H1 (cell line): ENCODE measurements around the gene NENF. TPM values are rescaled to one million over a fixed set of nuclear protein-coding genes. Genes with fewer than 3 reads are reported as not detected.

ENCODE experiments used
- CTCF ChIA-PET: fragments of 300-600 bp; sonication (Branson Sonifier 250); formaldehyde crosslinking; loops from one replicate; lab custom pipeline; 2021; ENCODE audit not compliant: partially characterized antibody; lab: Charles Lee
- POLR2A ChIA-PET: fragments of 300-600 bp; sonication (Branson Sonifier 250); formaldehyde crosslinking; loops from one replicate; lab custom pipeline; 2021; ENCODE audit warnings: inconsistent platforms; ENCODE audit not compliant: partially characterized antibody; lab: Charles Lee
- DNase-seq, 2 experiments: peaks; one replicate each; pipeline versions ENCODE4 v3.0.0 to v3.0.0-alpha.2; 2010 to 2022; ENCODE audit warnings: low spot score in 2 of 2, low read depth in 1 of 2, mixed read lengths in 1 of 2
- FAIRE-seq: peaks from 2 replicates; lab custom pipeline; 2011; peaks lifted over from hg19 to GRCh38; lab: Jason Lieb, UNC
- H2AFZ ChIP-seq: 2 replicates; pipeline ENCODE4 v1.8.1; 2012; ENCODE audit warnings: low read length, inconsistent platforms
- H2AK5ac ChIP-seq: 2 replicates; pipeline ENCODE4 v1.6.1; 2013; ENCODE audit warnings: low read depth, low read length
- H2BK120ac ChIP-seq: replicated peaks from 2 replicates; pipeline ENCODE3; 2013; ENCODE audit warnings: low read depth, low read length, inconsistent platforms
- H2BK12ac ChIP-seq: 2 replicates; pipeline ENCODE4 v1.6.1; 2013; ENCODE audit warnings: low read depth, low read length
- H2BK15ac ChIP-seq: 2 replicates; pipeline ENCODE4 v1.6.1; 2013; ENCODE audit warnings: low read length
- H2BK20ac ChIP-seq: 2 replicates; pipeline ENCODE4 v1.6.1; 2013; ENCODE audit warnings: low read length
- H2BK5ac ChIP-seq: 2 replicates; pipeline ENCODE4 v1.6.1; 2013; ENCODE audit warnings: low read depth, low read length
- H3K14ac ChIP-seq: 2 replicates; pipeline ENCODE4 v1.6.1; 2013; ENCODE audit warnings: inconsistent platforms; ENCODE audit not compliant: insufficient read length
- H3K18ac ChIP-seq: 2 replicates; pipeline ENCODE4 v1.6.1; 2013; ENCODE audit warnings: low read length; ENCODE audit errors: extremely low read depth
- H3K23ac ChIP-seq: 2 replicates; pipeline ENCODE4 v1.6.1; 2013; ENCODE audit warnings: inconsistent platforms; ENCODE audit not compliant: insufficient read length
- H3K23me2 ChIP-seq: 2 replicates; pipeline ENCODE4 v1.6.1; 2013; ENCODE audit warnings: low read depth, low read length
- H3K27ac ChIP-seq: 2 replicates; pipeline ENCODE4 v1.6.1; 2011; ENCODE audit warnings: low read depth, low read length, inconsistent platforms
- H3K27me3 ChIP-seq, 4 experiments: replicated peaks in 1 of 4; 1 replicate in 1 of 4; 2 replicates in 3 of 4; pipeline versions ENCODE4 v1.6.1 to v1.8.1; 2011 to 2013; ENCODE audit warnings: low read length in 3 of 4, mild to moderate bottlenecking in 3 of 4, inconsistent platforms in 2 of 4, mixed read lengths in 2 of 4, moderate library complexity in 1 of 4; ENCODE audit not compliant: control insufficient read depth in 3 of 4, insufficient read depth in 3 of 4; ENCODE audit errors: extremely low read depth in 1 of 4
- H3K36me3 ChIP-seq, 4 experiments: 2 replicates each; pipeline versions ENCODE4 v1.6.1 to v1.8.1; 2011 to 2013; ENCODE audit warnings: mild to moderate bottlenecking in 4 of 4, low read length in 3 of 4, moderate library complexity in 2 of 4, control low read depth in 1 of 4, inconsistent platforms in 1 of 4; ENCODE audit not compliant: insufficient read depth in 4 of 4, control insufficient read depth in 2 of 4
- H3K4ac ChIP-seq: replicated peaks from 2 replicates; pipeline ENCODE3; 2013; ENCODE audit warnings: low read length, low read depth, mixed read lengths, inconsistent platforms; ENCODE audit not compliant: insufficient read length
- H3K4me1 ChIP-seq, 4 experiments: replicated peaks in 1 of 4; 1 replicate in 1 of 4; 2 replicates in 3 of 4; pipeline versions ENCODE4 v1.6.1 to v1.8.1; 2011 to 2013; ENCODE audit warnings: low read length in 3 of 4, inconsistent platforms in 2 of 4, mixed read lengths in 1 of 4; ENCODE audit not compliant: insufficient read depth in 4 of 4, control insufficient read depth in 3 of 4
- H3K4me2 ChIP-seq, 2 experiments: 2 replicates each; pipeline versions ENCODE4 v1.6.1 to v1.8.1; 2011 to 2013; ENCODE audit warnings: low read depth in 2 of 2, low read length in 2 of 2, control low read depth in 1 of 2, inconsistent platforms in 1 of 2, mild to moderate bottlenecking in 1 of 2; ENCODE audit not compliant: insufficient read depth in 1 of 2
- H3K4me3 ChIP-seq, 4 experiments: fragments of 200-600, 300-600 bp in 1 of 4; sonication (generic), shearing (Covaris generic), sonication (Bioruptor Twin) in 1 of 4; 2 replicates each; pipeline versions ENCODE4 v1.5.1 to v1.8.1; 2011 to 2016; ENCODE audit warnings: low read length in 4 of 4, low read depth in 3 of 4, control low read depth in 2 of 4, inconsistent platforms in 2 of 4, mild to moderate bottlenecking in 2 of 4, mixed read lengths in 1 of 4, moderate library complexity in 1 of 4; ENCODE audit not compliant: insufficient read depth in 2 of 4; ENCODE audit errors: extremely low read depth in 1 of 4
- H3K56ac ChIP-seq: replicated peaks from 2 replicates; pipeline ENCODE3; 2013; ENCODE audit warnings: low read depth, mild to moderate bottlenecking, mixed read lengths, low read length, inconsistent platforms; ENCODE audit not compliant: insufficient read length
- H3K79me1 ChIP-seq: 2 replicates; pipeline ENCODE4 v1.6.1; 2013; ENCODE audit warnings: low read depth, low read length, control low read depth
- H3K79me2 ChIP-seq, 2 experiments: 2 replicates each; pipeline versions ENCODE4 v1.6.1 to v1.8.1; 2012 to 2013; ENCODE audit warnings: low read length in 2 of 2, mild to moderate bottlenecking in 2 of 2, inconsistent platforms in 1 of 2; ENCODE audit not compliant: insufficient read depth in 2 of 2, control insufficient read depth in 1 of 2
- H3K9ac ChIP-seq, 4 experiments: replicated peaks in 1 of 4; 1 replicate in 1 of 4; 2 replicates in 3 of 4; pipeline versions ENCODE4 v1.6.1 to v1.8.1; 2011 to 2013; ENCODE audit warnings: low read depth in 3 of 4, low read length in 3 of 4, control low read depth in 2 of 4, mild to moderate bottlenecking in 2 of 4, moderate library complexity in 2 of 4, inconsistent platforms in 1 of 4; ENCODE audit errors: extremely low read depth in 1 of 4
- H3K9me3 ChIP-seq, 2 experiments: 2 replicates each; pipeline versions ENCODE4 v1.6.1 to v1.8.1; 2012 to 2013; ENCODE audit warnings: mild to moderate bottlenecking in 2 of 2, moderate library complexity in 2 of 2, control low read depth in 1 of 2, inconsistent platforms in 1 of 2, low read depth in 1 of 2, low read length in 1 of 2, mixed read lengths in 1 of 2; ENCODE audit not compliant: insufficient read depth in 2 of 2
- H4K20me1 ChIP-seq, 2 experiments: replicated peaks in 1 of 2; 2 replicates each; pipeline versions ENCODE3 to v1.8.1; 2011 to 2013; ENCODE audit warnings: inconsistent platforms in 2 of 2, low read length in 2 of 2, mild to moderate bottlenecking in 1 of 2; ENCODE audit not compliant: insufficient read depth in 2 of 2, control insufficient read depth in 1 of 2
- H4K5ac ChIP-seq: 2 replicates; pipeline ENCODE4 v1.6.1; 2013; ENCODE audit warnings: low read length, low read depth, mixed read lengths, inconsistent platforms; ENCODE audit not compliant: insufficient read length
- H4K8ac ChIP-seq: 2 replicates; pipeline ENCODE4 v1.8.0; 2013; ENCODE audit warnings: mild to moderate bottlenecking, moderate library complexity, low read length, inconsistent platforms; ENCODE audit not compliant: insufficient read depth; ENCODE audit errors: extremely low read depth
- H4K91ac ChIP-seq: replicated peaks from 2 replicates; pipeline ENCODE3; 2013; ENCODE audit warnings: low read length, mixed read lengths, inconsistent platforms; ENCODE audit not compliant: insufficient read length
- ATF3 ChIP-seq: IDR thresholded peaks from 2 replicates; pipeline ENCODE4 v1.6.1; 2011; ENCODE audit warnings: low read depth, mild to moderate bottlenecking, low read length; ENCODE audit not compliant: insufficient read depth
- CBX8 ChIP-seq: fragments of 300-800, 300-1000 bp; sonication (generic); IDR thresholded peaks from 2 replicates; pipeline ENCODE4 v1.7.1; 2016; ENCODE audit warnings: low read depth, low read length, borderline replicate concordance
- JUN ChIP-seq: IDR thresholded peaks from 2 replicates; pipeline ENCODE4 v1.6.1; 2011; ENCODE audit warnings: low read depth, mild to moderate bottlenecking, improper control_type of control experiment, low read length
- KDM4A ChIP-seq: IDR thresholded peaks from one replicate; pipeline ENCODE4 v1.7.1; 2012; ENCODE audit warnings: low read depth, mild to moderate bottlenecking, moderate library complexity, low read length, inconsistent platforms; ENCODE audit not compliant: severe bottlenecking
- MAFK ChIP-seq: IDR thresholded peaks from 2 replicates; pipeline ENCODE4 v1.6.1; 2012; ENCODE audit warnings: low read depth, mild to moderate bottlenecking, improper control_type of control experiment, low read length
- SAP30 ChIP-seq: fragments of 300-600 bp; sonication (generic); IDR thresholded peaks from 2 replicates; pipeline ENCODE4 v1.7.1; 2012; ENCODE audit warnings: low read length, moderate library complexity, mild to moderate bottlenecking, inconsistent platforms; ENCODE audit not compliant: insufficient read depth, insufficient replicate concordance
- TCF12 ChIP-seq: IDR thresholded peaks from 2 replicates; pipeline ENCODE4 v1.6.1; 2011; ENCODE audit warnings: low read depth, mild to moderate bottlenecking, low read length
- TEAD4 ChIP-seq: IDR thresholded peaks from 2 replicates; pipeline ENCODE4 v1.6.1; 2012; ENCODE audit warnings: low read depth, low read length, inconsistent platforms, mixed read lengths
- WGBS, 2 experiments: shearing (Covaris generic) in 1 of 2; methylation state at CpG; one replicate each; pipeline versions ENCODE4 v1.1.6 to v1.1.7; 2013 to 2015; ENCODE audit warnings: low lambda C conversion rate in 2 of 2, mixed read lengths in 2 of 2, inconsistent platforms in 1 of 2, low coverage in 1 of 2, missing lambda C conversion rate in 1 of 2; ENCODE audit not compliant: insufficient replicate concordance in 2 of 2, insufficient coverage in 1 of 2, insufficient read length in 1 of 2; ENCODE audit errors: extremely low coverage in 1 of 2, missing lambda C conversion rate in 1 of 2; 5-methylcytosine and 5-hydroxymethylcytosine counted together
- polyA plus RNA-seq, 7 experiments: library from polyadenylated mRNA; depleted of rRNA in 3 of 7; stranded (reverse) in 5 of 7; unstranded in 2 of 7; fragments of >200 nt in 5 of 7; fragments of 200-250 nt in 2 of 7; gene quantifications; 1 replicate in 5 of 7; 2 replicates in 1 of 7; 4 replicates in 1 of 7; pipeline versions ENCODE4 v1.2.1 to v1.2.3, GENCODE V29; 2011 to 2013; ENCODE audit warnings: missing spikeins in 2 of 7, mixed read lengths in 2 of 7
- total RNA-seq: library from RNA; stranded (reverse); fragmentation: NEBNext Ultra II Directional; extraction: Animal tissue kit (Norgen Biotek cat#: 25700); gene quantifications from 2 replicates; pipeline ENCODE4 v1.2.1, GENCODE V29; 2021
- TF ChIP-seq, protein P1 (sequence below): IDR thresholded peaks from 2 replicates; pipeline ENCODE4 v1.6.1; 2012; ENCODE audit warnings: low read length, inconsistent platforms
- TF ChIP-seq, protein P2 (sequence below): IDR thresholded peaks from 2 replicates; pipeline ENCODE4 v1.6.1; 2012; ENCODE audit warnings: inconsistent platforms

NENF gene
- total and polyA plus RNA-seq, 2 of the 8 experiments (the other 6 are each of a cell fraction or from before 2014, with no cell fraction given) = 27.0 to 28.0 TPM

GRCh38 chr1:212430416-212430815, 2.3 kb upstream of the NENF start:
- H2BK5ac ChIP-seq = no peak overlapping the region
- no peaks in the 10 kb centered on the region for H3K9me3 ChIP-seq
- H3K14ac ChIP-seq = no peak overlapping the region
- H4K91ac ChIP-seq = no peak overlapping the region
- WGBS, 2 experiments = 86% methylated on average over 2 of the region's 2 CpGs; no CpG with 5 or more reads in 1 of the 2 experiments
- H3K4me3 ChIP-seq = no peak overlapping the region
- TF ChIP-seq JUN = no peak
- TF ChIP-seq, protein P1, sequence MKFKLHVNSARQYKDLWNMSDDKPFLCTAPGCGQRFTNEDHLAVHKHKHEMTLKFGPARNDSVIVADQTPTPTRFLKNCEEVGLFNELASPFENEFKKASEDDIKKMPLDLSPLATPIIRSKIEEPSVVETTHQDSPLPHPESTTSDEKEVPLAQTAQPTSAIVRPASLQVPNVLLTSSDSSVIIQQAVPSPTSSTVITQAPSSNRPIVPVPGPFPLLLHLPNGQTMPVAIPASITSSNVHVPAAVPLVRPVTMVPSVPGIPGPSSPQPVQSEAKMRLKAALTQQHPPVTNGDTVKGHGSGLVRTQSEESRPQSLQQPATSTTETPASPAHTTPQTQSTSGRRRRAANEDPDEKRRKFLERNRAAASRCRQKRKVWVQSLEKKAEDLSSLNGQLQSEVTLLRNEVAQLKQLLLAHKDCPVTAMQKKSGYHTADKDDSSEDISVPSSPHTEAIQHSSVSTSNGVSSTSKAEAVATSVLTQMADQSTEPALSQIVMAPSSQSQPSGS = no peak
- TF ChIP-seq CBX8 = no peak
- TF ChIP-seq ATF3 = no peak
- TF ChIP-seq KDM4A = no peak
- no peak for TF ChIP-seq SAP30
- no peak for TF ChIP-seq TEAD4
- TF ChIP-seq, protein P2, sequence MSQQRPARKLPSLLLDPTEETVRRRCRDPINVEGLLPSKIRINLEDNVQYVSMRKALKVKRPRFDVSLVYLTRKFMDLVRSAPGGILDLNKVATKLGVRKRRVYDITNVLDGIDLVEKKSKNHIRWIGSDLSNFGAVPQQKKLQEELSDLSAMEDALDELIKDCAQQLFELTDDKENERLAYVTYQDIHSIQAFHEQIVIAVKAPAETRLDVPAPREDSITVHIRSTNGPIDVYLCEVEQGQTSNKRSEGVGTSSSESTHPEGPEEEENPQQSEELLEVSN = no peak
- TF ChIP-seq TCF12 = no peak
- no peak for TF ChIP-seq MAFK
- H2BK15ac ChIP-seq = no peak overlapping the region
- no peak overlapping the region for H2BK12ac ChIP-seq
- no peak overlapping the region for H3K23ac ChIP-seq
- H3K79me1 ChIP-seq = no peaks in the 10 kb centered on the region; the same call in 1 of the 2 replicates
- no peak overlapping the region for H2AFZ ChIP-seq
- DNase-seq = no peak
- no peak for FAIRE-seq
- no peak overlapping the region for H3K18ac ChIP-seq
- H3K23me2 ChIP-seq = peaks cover 2% of the 10 kb centered on the region; the same call in 1 of the 2 replicates
- no peaks in the 10 kb centered on the region for H4K20me1 ChIP-seq
- H3K4me1 ChIP-seq = peaks cover 3 to 5% (median 3%) of the 10 kb centered on the region in 4 experiments; a peak in 3 of 7 replicates
- H3K27me3 ChIP-seq = no peaks in the 10 kb centered on the region; a peak in 2 of 7 replicates
- H2BK20ac ChIP-seq = no peak overlapping the region
- H4K5ac ChIP-seq = no peak overlapping the region
- no peaks in the 10 kb centered on the region; a peak in 1 of 4 replicates for H3K79me2 ChIP-seq
- H3K9ac ChIP-seq = no peak overlapping the region
- H3K36me3 ChIP-seq = no peaks in the 10 kb centered on the region
- no peak overlapping the region for H2BK120ac ChIP-seq
- no peak overlapping the region for H3K27ac ChIP-seq
- H4K8ac ChIP-seq = no peak overlapping the region
- no peak overlapping the region for H3K56ac ChIP-seq
- H2AK5ac ChIP-seq = no peak overlapping the region
- ChIA-PET POLR2A (interaction anchor here (0.9 to 1.5 kb wide), 3 partner anchors 15 to 180 kb away, joined by 3 to 4 read pairs (median 4); partner anchors contain the start of genes ATF3 and PACC1), CTCF (interaction anchor here (0.5 to 7.8 kb wide), 2 partner anchors 24 to 25 kb away, joined by 5 to 71 read pairs; no protein-coding TSS in a partner anchor)
- H3K4me2 ChIP-seq = no peak overlapping the region
- no peak overlapping the region for H3K4ac ChIP-seq
